ENCODE data around the gene TBC1D7.

TBC1D7 gene

DNA sequence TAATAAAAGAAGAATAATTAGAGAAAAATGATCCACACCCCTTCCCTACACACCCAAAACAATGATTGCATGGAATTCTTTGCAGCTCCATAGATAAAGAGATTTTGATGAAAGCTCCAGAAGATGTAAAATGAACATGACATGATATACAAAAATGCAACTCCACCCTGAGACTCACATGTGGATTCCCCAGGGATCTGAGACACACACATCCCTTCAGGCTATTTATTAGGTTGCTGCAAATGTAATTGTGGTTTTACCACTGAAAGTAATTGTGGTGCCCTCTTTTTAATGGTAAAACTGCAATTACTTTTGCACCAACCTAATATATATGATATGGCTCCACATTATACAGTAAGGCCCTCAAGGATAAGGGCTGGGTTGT lies 40.4 kb upstream of the TBC1D7 start:
- Histone ChIP-seq H3K4me1 (ENCODE audit: control insufficient read depth, insufficient read depth, low read length, poor library complexity, severe bottlenecking) (peaks cover 18% of the 10 kb centered on the region), H3K9me3 (ENCODE audit: control insufficient read depth, low read length) (no peaks in the 10 kb centered on the region), H3K36me3 (ENCODE audit: control insufficient read depth, insufficient read depth, low read length) (peaks cover 19% of the 10 kb centered on the region), H3K4me3 (ENCODE audit: extremely low read depth, insufficient read depth, low read length, poor library complexity, severe bottlenecking) (no peak overlapping the region), H3K27ac (ENCODE audit: low read depth, low read length, severe bottlenecking) (no peak overlapping the region)

GRCh38 chr6:13368079-13368730 lies 39.9 kb upstream of the TBC1D7 start:
- peaks cover 16% of the 10 kb centered on the region for H3K4me1 ChIP-seq (ENCODE audit: control insufficient read depth, insufficient read depth, low read length, poor library complexity, severe bottlenecking)
- H3K4me3 ChIP-seq (ENCODE audit: extremely low read depth, insufficient read depth, low read length, poor library complexity, severe bottlenecking): no peak overlapping the region
- peaks cover 19% of the 10 kb centered on the region for H3K36me3 ChIP-seq (ENCODE audit: control insufficient read depth, insufficient read depth, low read length)
- 90 to 93% methylated on average over 5 of the region's 7 CpGs for WGBS, 2 experiments (ENCODE audit: insufficient coverage in 2 of 2)
- H3K9me3 ChIP-seq (ENCODE audit: control insufficient read depth, low read length): no peaks in the 10 kb centered on the region
- peak overlapping the region; percentile 67 for H3K27ac ChIP-seq (ENCODE audit: low read depth, low read length, severe bottlenecking)

DNA sequence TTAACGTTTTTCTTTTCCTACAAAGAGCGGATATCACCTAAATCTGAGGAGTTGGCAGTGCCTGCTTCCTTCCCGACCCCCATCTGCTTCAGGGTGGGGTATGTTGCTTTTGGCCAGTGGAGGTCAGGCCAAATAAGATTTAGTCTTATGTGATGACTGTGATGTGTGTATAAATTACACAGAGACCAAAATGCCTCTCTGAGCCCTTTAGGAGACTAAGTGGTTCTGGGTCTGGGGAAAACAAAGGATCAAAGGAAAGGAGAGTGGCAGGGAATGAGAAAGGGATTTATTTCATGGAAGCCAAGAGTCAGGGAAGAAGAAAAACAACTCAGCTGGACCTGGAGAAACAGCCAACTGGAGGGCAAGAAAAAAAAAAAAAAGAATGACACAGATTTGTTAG lies 39.1 kb upstream of the TBC1D7 start:
- Histone ChIP-seq H3K27ac (ENCODE audit: low read depth, low read length, severe bottlenecking) (peak overlapping the region; percentile 67), H3K36me3 (ENCODE audit: control insufficient read depth, insufficient read depth, low read length) (peaks cover 19% of the 10 kb centered on the region), H3K9me3 (ENCODE audit: control insufficient read depth, low read length) (no peaks in the 10 kb centered on the region), H3K4me3 (ENCODE audit: extremely low read depth, insufficient read depth, low read length, poor library complexity, severe bottlenecking) (no peak overlapping the region), H3K4me1 (ENCODE audit: control insufficient read depth, insufficient read depth, low read length, poor library complexity, severe bottlenecking) (peaks cover 21% of the 10 kb centered on the region)
- WGBS, 2 experiments (ENCODE audit: insufficient coverage in 2 of 2): 57 to 60% methylated on average over 1 to 3 of the region's 3 CpGs

- H3K4me1 ChIP-seq (ENCODE audit: control insufficient read depth, insufficient read depth, low read length, poor library complexity, severe bottlenecking): peaks cover 34% of the 10 kb centered on the region
- 95 to 97% methylated on average over 32 to 33 of the region's 39 CpGs for WGBS, 2 experiments (ENCODE audit: insufficient coverage in 2 of 2)
- H3K36me3 ChIP-seq (ENCODE audit: control insufficient read depth, insufficient read depth, low read length): peaks cover 19% of the 10 kb centered on the region
- H3K9me3 ChIP-seq (ENCODE audit: control insufficient read depth, low read length): no peaks in the 10 kb centered on the region
- H3K4me3 ChIP-seq (ENCODE audit: extremely low read depth, insufficient read depth, low read length, poor library complexity, severe bottlenecking): no peak overlapping the region
- H3K27ac ChIP-seq (ENCODE audit: low read depth, low read length, severe bottlenecking): no peak overlapping the region
These were observed 37.0 kb upstream of the TBC1D7 start for GRCh38 chr6:13365320-13365719.

GRCh38 chr6:13364842-13365241 lies 36.5 kb upstream of the TBC1D7 start:
- WGBS, 2 experiments (ENCODE audit: insufficient coverage in 2 of 2): 96% methylated on average over 34 of the region's 34 CpGs
- H3K9me3 ChIP-seq (ENCODE audit: control insufficient read depth, low read length): no peaks in the 10 kb centered on the region
- H3K4me3 ChIP-seq (ENCODE audit: extremely low read depth, insufficient read depth, low read length, poor library complexity, severe bottlenecking): no peak overlapping the region
- peaks cover 39% of the 10 kb centered on the region for H3K4me1 ChIP-seq (ENCODE audit: control insufficient read depth, insufficient read depth, low read length, poor library complexity, severe bottlenecking)
- peaks cover 19% of the 10 kb centered on the region for H3K36me3 ChIP-seq (ENCODE audit: control insufficient read depth, insufficient read depth, low read length)
- no peak overlapping the region for H3K27ac ChIP-seq (ENCODE audit: low read depth, low read length, severe bottlenecking)

GRCh38 chr6:13362412-13362811 lies 34.1 kb upstream of the TBC1D7 start:
- Histone ChIP-seq H3K9me3 (ENCODE audit: control insufficient read depth, low read length) (no peaks in the 10 kb centered on the region), H3K4me1 (ENCODE audit: control insufficient read depth, insufficient read depth, low read length, poor library complexity, severe bottlenecking) (peaks cover 44% of the 10 kb centered on the region)
- 93 to 95% methylated on average over 3 to 5 of the region's 5 CpGs for WGBS, 2 experiments (ENCODE audit: insufficient coverage in 2 of 2)

DNA sequence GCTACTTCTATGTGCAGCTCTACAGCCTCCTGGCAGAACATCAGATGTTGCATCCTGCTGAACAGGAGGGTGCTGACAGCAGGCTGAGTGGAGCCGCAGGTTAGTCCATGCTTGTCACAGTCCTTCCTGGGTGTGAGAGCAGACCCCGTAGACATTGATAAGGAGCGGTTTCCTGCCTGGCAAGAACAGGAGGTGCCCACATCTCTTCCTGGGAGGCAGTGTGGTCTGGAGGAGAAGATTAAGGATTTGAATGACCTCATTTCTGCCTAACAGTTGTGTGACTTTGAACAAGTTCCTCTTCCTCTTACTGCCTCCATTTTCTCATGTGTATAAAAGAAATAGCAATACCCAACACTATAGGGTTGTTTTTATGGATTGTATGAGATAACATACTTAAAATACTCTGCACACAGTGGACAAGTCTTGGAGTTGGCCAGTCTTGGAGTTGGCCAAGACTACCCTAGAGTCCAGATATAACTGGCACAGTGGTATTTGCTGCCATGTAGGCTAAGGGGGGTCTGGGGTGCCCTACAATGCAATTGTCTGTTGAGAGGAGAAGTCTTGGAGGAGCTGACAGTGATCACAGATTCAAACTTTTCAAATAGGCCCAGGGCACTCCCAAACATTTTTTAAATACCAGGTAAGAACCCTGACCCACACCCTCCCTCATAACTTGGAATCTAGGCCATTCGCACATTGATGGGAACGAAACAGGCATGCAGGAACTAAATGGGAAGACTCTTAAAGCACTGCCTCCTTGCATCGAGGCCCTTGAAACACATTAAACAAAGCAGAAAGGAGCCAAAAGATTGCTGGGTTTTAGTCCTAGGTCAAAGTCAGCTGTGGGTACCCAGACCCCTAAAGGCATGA lies 32.6 kb upstream of the TBC1D7 start:
- H3K9me3 ChIP-seq (ENCODE audit: control insufficient read depth, low read length): no peaks in the 10 kb centered on the region
- H3K4me1 ChIP-seq (ENCODE audit: control insufficient read depth, insufficient read depth, low read length, poor library complexity, severe bottlenecking): peaks cover 56% of the 10 kb centered on the region
- H3K4me3 ChIP-seq (ENCODE audit: extremely low read depth, insufficient read depth, low read length, poor library complexity, severe bottlenecking): no peak overlapping the region
- 87 to 91% methylated on average over 5 to 6 of the region's 6 CpGs for WGBS, 2 experiments (ENCODE audit: insufficient coverage in 2 of 2)
- H3K27ac ChIP-seq (ENCODE audit: low read depth, low read length, severe bottlenecking): peak overlapping the region; percentile 36
- H3K36me3 ChIP-seq (ENCODE audit: control insufficient read depth, insufficient read depth, low read length): peaks cover 19% of the 10 kb centered on the region

More at GRCh38 chr6:13362412-13362811, 34.1 kb upstream of the TBC1D7 start:
- no peak overlapping the region for H3K4me3 ChIP-seq (ENCODE audit: extremely low read depth, insufficient read depth, low read length, poor library complexity, severe bottlenecking)
- peaks cover 19% of the 10 kb centered on the region for H3K36me3 ChIP-seq (ENCODE audit: control insufficient read depth, insufficient read depth, low read length)
- H3K27ac ChIP-seq (ENCODE audit: low read depth, low read length, severe bottlenecking): no peak overlapping the region

DNA sequence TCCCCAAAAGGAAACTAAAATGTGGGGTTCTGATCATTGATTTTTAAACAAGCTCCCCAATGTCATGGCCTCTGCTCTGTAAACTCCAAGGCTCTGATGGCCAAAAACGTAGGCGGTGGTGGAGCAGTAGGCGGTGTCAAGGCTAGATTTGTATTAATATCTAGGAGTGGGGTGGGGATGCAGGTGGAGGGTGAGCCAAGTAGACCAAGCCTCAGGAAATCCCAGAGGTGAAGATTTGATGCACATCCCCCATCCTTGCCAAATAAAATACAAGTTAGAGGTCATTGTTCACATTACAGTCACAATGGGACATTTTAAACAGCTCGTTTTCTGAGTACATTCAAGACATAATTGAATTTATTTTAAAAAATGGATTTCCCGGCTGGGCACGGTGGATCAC lies 30.9 kb upstream of the TBC1D7 start:
- H3K9me3 ChIP-seq (ENCODE audit: control insufficient read depth, low read length): no peaks in the 10 kb centered on the region
- H3K4me3 ChIP-seq (ENCODE audit: extremely low read depth, insufficient read depth, low read length, poor library complexity, severe bottlenecking): no peak overlapping the region
- WGBS, 2 experiments (ENCODE audit: insufficient coverage in 2 of 2): 90 to 92% methylated on average over 4 to 5 of the region's 6 CpGs
- H3K27ac ChIP-seq (ENCODE audit: low read depth, low read length, severe bottlenecking): no peak overlapping the region
- peaks cover 5% of the 10 kb centered on the region for H3K36me3 ChIP-seq (ENCODE audit: control insufficient read depth, insufficient read depth, low read length)
- H3K4me1 ChIP-seq (ENCODE audit: control insufficient read depth, insufficient read depth, low read length, poor library complexity, severe bottlenecking): peaks cover 69% of the 10 kb centered on the region

GRCh38 chr6:13358511-13358910 lies 30.2 kb upstream of the TBC1D7 start:
- 100% methylated on average over 1 of the region's 2 CpGs for WGBS, 2 experiments (ENCODE audit: insufficient coverage in 2 of 2)
- no peaks in the 10 kb centered on the region for H3K9me3 ChIP-seq (ENCODE audit: control insufficient read depth, low read length)
- H3K27ac ChIP-seq (ENCODE audit: low read depth, low read length, severe bottlenecking): no peak overlapping the region
- H3K4me3 ChIP-seq (ENCODE audit: extremely low read depth, insufficient read depth, low read length, poor library complexity, severe bottlenecking): no peak overlapping the region
- H3K4me1 ChIP-seq (ENCODE audit: control insufficient read depth, insufficient read depth, low read length, poor library complexity, severe bottlenecking): peaks cover 74% of the 10 kb centered on the region
- no peaks in the 10 kb centered on the region for H3K36me3 ChIP-seq (ENCODE audit: control insufficient read depth, insufficient read depth, low read length)

DNA sequence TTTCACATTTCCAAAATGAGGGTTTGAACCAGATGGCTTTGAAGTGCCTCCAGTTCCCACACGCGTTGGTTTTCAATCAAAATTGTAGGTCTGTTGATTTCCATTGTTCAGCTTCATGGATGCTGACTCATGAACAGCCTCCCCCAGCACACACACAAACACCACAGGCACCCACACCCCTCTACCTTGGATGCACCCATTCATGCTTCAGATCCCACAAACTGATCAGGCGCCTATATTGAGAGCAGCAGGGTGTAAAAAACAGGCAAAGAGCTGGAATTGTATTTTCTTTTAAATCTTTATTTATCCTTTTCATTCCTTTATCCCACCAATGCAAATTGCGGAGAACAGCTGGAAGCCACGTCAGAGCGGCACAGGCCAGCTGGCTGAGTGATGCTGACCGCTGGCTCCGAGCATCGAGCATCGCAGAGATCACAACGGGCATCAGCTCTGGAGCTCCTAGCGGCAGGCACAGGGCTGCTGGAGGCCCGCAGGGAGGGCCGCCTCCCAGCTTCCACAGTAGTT lies 29.3 kb upstream of the TBC1D7 start:
- 68 to 85% methylated on average over 11 to 13 of the region's 14 CpGs for WGBS, 2 experiments (ENCODE audit: insufficient coverage in 2 of 2)
- peaks cover 74% of the 10 kb centered on the region for H3K4me1 ChIP-seq (ENCODE audit: control insufficient read depth, insufficient read depth, low read length, poor library complexity, severe bottlenecking)
- no peaks in the 10 kb centered on the region for H3K9me3 ChIP-seq (ENCODE audit: control insufficient read depth, low read length)
- H3K27ac ChIP-seq (ENCODE audit: low read depth, low read length, severe bottlenecking): peak overlapping the region; percentile 96
- H3K36me3 ChIP-seq (ENCODE audit: control insufficient read depth, insufficient read depth, low read length): no peaks in the 10 kb centered on the region
- no peak overlapping the region for H3K4me3 ChIP-seq (ENCODE audit: extremely low read depth, insufficient read depth, low read length, poor library complexity, severe bottlenecking)
